Activated naive CD8-positive, alpha-beta T cell treated with anti-CD3 and anti-CD28 coated beads, Interleukin-2, amount 10 ng/mL, durations not matched to agents 7 days and 5 days (primary cell): ENCODE results near the gene KCNIP3. TPM values are rescaled to one million over a fixed set of nuclear protein-coding genes. Genes with fewer than 3 reads are reported as not detected.
"Not testable (repeated sequence)": the region's sequence is repeated elsewhere in the genome, so short reads cannot be mapped to it uniquely, and the experiment has no call there.

ENCODE experiments used
- ATAC-seq: fragments of 150-1000 bp; cut with Tn5 transposase; one replicate; pipeline ENCODE4 v1.10.0; 2021; ENCODE audit warnings: low read depth, moderate library complexity
- POLR2A ChIA-PET: fragments of 350-600 bp; sonication (Branson Sonifier 250); formaldehyde crosslinking; loops from one replicate; lab custom pipeline; 2021; ENCODE audit warnings: antibody characterized with exemption; lab: Charles Lee
- DNase-seq: peaks from one replicate; pipeline ENCODE4 v3.0.0; 2021
- H3K27ac Mint-ChIP-seq: one replicate; pipeline ENCODE4 v1.8.0; 2022; ENCODE audit warnings: mild to moderate bottlenecking, mixed read lengths
- H3K27me3 Mint-ChIP-seq: one replicate; pipeline ENCODE4 v1.8.0; 2022; ENCODE audit warnings: mild to moderate bottlenecking, moderate library complexity, mixed read lengths
- H3K36me3 Mint-ChIP-seq: one replicate; pipeline ENCODE4 v1.8.0; 2021; ENCODE audit warnings: mild to moderate bottlenecking, mixed read lengths
- H3K4me1 Mint-ChIP-seq: one replicate; pipeline ENCODE4 v1.8.0; 2021; ENCODE audit warnings: mixed read lengths
- H3K4me3 Mint-ChIP-seq: one replicate; pipeline ENCODE4 v1.8.0; 2022; ENCODE audit warnings: mild to moderate bottlenecking, moderate library complexity, mixed read lengths
- H3K9me3 Mint-ChIP-seq: one replicate; pipeline ENCODE4 v1.8.0; 2021; ENCODE audit warnings: mixed read lengths
- total RNA-seq, 2 experiments: library from RNA; stranded (reverse); gene quantifications; one replicate each; pipeline ENCODE4 v1.2.3, GENCODE V29; 2021

Gene KCNIP3
- total RNA-seq = not detected

DNA sequence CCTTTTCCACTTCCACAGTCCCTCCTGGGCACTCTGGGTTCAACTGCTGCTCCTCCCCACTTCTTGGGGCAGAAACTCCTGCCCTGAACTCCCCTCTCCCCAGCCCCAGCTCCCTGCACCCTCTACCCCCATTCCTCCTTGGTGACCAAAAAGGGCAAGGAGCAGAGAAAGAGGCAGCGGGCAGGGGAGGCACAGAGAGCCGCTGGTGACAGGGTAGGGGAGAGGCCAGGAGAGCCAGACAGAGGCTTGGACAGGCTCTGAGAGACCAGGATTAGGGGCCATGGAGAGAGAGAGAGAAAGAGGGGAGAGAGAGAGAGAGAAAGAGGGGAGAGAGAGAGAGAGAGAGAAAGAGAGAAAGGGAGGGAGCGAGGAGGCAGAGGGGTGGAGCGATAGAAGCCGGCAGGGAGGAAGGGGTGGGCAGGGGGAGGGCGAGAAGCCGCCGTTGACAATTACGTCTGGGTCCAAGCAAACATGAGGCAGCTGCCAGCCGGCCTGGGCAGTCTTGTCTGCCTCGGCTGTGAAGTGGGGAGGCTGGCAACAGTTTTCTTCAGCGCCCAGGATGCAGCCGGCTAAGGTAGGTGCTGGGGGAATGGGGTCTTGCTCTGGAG, at the start of gene KCNIP3:
KCNIP3 (plus strand) TSS at position 468 of the 608 bp plus-strand sequence; CDS start at position 560, 92 bp downstream.
- no peaks in the 10 kb centered on the region for H3K9me3 Mint-ChIP-seq
- ATAC-seq (no peak), DNase-seq (no peak)
- peaks cover 2% of the 10 kb centered on the region for H3K27me3 Mint-ChIP-seq
- H3K27ac Mint-ChIP-seq = no peak within 1 kb of the TSS
- no peaks in the 10 kb centered on the region for H3K36me3 Mint-ChIP-seq
- no peaks in the 10 kb centered on the region for H3K4me1 Mint-ChIP-seq
- H3K4me3 Mint-ChIP-seq = no peak within 1 kb of the TSS
- POLR2A ChIA-PET = no interaction called here

DNA sequence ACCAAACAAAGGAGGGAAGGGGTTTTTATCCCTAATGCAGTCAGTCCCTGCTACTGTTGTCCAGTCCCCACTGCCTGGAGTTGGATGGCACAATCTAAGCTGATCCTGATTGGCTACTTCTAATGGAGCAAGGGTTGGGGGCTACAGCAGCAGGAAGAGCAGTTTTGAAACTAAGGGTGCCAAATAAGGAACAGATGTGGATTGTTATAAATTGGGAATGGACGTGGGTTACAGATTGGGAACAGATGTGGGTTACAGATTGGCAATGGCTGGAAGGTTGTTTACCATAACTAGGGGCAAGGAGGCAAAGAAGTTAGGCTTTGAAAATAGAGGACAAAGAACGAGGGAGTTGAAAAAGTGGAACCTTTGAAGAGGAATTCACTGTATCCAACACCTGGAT, 38.9 kb upstream of the KCNIP3 start:
- H3K4me1 Mint-ChIP-seq = no peaks in the 10 kb centered on the region
- DNase-seq (no peak), ATAC-seq (no peak)
- POLR2A ChIA-PET = no interaction called here
- H3K27me3 Mint-ChIP-seq = peaks cover 4% of the 10 kb centered on the region
- peaks cover 6% of the 10 kb centered on the region for H3K9me3 Mint-ChIP-seq
- H3K4me3 Mint-ChIP-seq = no peak overlapping the region
- H3K27ac Mint-ChIP-seq = no peak overlapping the region
- H3K36me3 Mint-ChIP-seq = no peaks in the 10 kb centered on the region

DNA sequence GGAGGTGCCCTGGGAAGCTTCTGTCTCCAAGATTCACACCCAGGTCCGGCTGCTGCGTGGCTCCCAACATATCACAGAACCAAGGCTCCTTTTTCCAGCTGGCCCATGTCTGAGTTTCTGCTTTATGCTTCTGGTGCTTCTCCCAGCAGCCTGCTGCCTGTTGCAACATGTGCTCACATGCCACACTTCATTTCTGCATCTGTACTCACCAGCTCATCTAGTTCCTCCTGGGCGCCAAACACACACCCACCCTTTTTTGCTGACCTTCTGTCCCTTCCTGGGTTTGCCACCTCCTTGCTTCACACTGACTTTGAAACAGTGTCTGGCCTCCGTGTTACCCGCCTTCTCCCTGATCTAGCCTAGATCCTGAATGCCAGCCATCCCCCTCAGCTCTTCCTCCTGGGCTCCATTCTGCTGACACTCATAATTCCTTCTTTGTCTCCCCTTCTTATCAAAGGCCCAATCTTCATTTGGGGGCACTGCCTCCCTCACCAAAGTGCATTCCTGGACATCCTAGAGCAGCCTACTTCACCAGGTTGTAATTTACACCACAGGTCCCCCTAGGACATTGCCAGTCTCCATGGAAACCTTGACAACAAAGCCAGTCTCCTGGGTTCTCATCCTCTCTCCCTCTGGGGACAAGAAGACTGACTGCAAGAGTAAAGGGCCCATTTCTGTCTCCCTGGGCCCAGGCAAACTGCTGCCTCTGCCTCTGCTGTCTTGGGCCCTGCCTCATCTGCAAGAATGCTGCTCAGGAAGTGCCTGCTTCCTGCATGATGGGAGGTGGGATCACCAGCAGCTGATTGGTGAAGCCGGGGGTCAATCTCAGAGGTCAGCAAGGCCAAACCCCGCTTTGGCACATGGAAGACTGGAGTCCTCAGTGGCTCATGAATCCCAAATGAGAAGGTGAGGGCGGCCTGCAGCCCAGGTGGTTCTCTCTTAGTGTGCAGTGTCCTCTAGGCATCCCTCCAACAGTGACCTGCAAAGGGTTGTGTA, 36.8 kb upstream of the KCNIP3 start:
- Mint-ChIP-seq H3K27ac (no peak overlapping the region), H3K9me3 (peaks cover 5% of the 10 kb centered on the region), H3K4me3 (no peak overlapping the region), H3K4me1 (no peaks in the 10 kb centered on the region), H3K27me3 (peaks cover 4% of the 10 kb centered on the region), H3K36me3 (no peaks in the 10 kb centered on the region)
- DNase-seq (no peak), ATAC-seq (no peak)
- POLR2A ChIA-PET = no interaction called here

DNA sequence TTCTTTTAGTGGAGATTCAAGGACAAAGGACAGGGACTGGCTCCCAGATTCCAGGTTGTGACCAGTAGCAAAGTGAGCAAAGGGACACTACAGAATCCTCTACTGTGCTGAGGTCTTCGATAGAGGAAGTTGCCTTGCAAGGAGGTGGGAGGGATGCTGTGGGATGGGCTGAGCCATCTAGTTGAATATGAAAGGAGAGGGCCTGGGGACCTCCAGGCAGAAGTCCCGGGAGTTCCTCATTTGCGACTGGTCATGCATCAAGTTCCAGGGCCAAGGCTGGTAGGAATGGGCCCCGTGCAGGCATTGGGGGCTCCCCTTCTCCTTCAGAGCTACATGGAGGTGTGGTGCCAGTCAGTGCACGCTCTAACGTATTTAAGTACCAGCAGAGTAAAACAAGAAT, 35.5 kb upstream of the KCNIP3 start:
- Mint-ChIP-seq H3K4me3 (no peak overlapping the region), H3K4me1 (no peaks in the 10 kb centered on the region), H3K36me3 (no peaks in the 10 kb centered on the region), H3K27me3 (peaks cover 6% of the 10 kb centered on the region), H3K9me3 (no peaks in the 10 kb centered on the region), H3K27ac (no peak overlapping the region)
- DNase-seq = no peak
- ATAC-seq = no peak
- POLR2A ChIA-PET = no interaction called here

DNA sequence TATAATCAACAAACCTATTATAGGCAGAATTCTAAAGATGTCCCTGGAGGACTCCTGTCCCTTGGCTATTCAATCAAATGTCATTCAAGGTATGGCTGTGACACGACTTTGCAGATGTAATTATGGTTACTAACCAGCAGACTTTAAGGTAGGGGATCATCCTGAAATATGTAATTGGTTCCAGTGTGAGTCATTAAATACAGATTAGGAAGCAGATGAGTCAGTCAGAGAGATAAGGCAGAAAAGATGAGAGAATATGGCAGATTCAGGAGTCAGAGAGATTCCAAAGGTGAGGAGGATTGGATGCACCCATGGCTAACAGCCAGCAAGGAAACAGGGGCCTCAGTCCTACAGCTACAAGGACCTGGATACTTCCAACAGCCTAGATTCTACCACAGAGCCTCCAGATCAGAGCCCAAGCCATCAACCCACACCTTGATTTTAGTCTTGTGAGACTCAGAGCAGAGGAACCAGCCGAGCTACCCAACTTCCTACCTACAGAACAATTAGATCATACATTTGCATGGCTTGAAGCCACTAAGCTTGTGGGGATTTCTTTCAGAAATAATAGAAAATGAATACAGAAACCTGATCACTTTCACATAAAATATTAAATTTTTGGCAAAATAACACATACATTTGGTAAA, 34.1 kb upstream of the KCNIP3 start:
- POLR2A ChIA-PET = no interaction called here
- DNase-seq (no peak), ATAC-seq (no peak)
- no peaks in the 10 kb centered on the region for H3K4me1 Mint-ChIP-seq
- H3K27ac Mint-ChIP-seq = no peak overlapping the region
- H3K4me3 Mint-ChIP-seq = no peak overlapping the region
- H3K36me3 Mint-ChIP-seq = no peaks in the 10 kb centered on the region
- H3K9me3 Mint-ChIP-seq = no peaks in the 10 kb centered on the region
- H3K27me3 Mint-ChIP-seq = peaks cover 10% of the 10 kb centered on the region

DNA sequence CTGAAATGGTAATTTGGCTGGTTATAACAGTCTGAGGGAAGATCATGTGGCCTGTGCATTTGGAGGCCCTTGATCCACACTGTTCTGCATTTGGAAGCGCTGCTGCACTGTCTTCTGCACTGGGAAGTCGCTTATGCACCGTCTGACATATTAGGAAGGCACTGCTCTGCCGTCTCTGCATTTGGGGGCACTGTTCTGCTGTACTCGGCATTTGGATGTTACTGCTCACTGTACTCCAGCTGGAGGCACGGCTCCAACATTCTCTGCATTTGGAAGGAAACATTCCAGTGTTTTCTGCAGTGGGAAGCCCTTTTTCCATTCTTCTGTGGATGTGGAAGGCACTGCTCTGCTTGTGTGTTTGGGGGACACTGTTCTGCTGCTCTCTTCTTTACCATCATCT, 32.5 kb upstream of the KCNIP3 start:
- POLR2A ChIA-PET = no interaction called here
- no peak for ATAC-seq
- H3K27me3 Mint-ChIP-seq = peaks cover 10% of the 10 kb centered on the region
- no peaks in the 10 kb centered on the region for H3K36me3 Mint-ChIP-seq
- no peak overlapping the region for H3K27ac Mint-ChIP-seq
- DNase-seq = no peak
- H3K4me1 Mint-ChIP-seq = no peaks in the 10 kb centered on the region
- H3K9me3 Mint-ChIP-seq = no peaks in the 10 kb centered on the region
- H3K4me3 Mint-ChIP-seq = no peak overlapping the region

DNA sequence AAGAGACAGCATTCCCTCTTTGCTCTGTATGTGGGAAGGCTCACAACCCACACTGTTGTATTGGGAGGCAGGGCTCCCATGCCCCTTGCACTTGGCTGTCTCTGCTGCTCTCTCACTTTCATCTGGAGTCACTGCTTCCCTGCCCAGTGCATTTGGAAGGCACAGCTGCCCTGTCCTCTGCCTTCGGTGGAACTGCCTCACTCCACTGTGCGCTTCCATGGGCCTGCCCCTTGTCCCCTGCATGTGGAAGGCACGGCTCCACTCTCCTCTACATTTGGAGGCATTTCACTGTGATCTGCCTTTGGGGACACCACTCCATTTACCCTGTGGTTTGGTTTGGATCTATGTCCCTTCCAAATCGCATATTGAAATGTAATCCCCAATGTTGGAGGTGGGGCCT, 32.0 kb upstream of the KCNIP3 start:
- Mint-ChIP-seq H3K36me3 (no peaks in the 10 kb centered on the region), H3K27ac (no peak overlapping the region), H3K4me3 (no peak overlapping the region), H3K4me1 (no peaks in the 10 kb centered on the region), H3K9me3 (no peaks in the 10 kb centered on the region), H3K27me3 (peaks cover 10% of the 10 kb centered on the region)
- POLR2A ChIA-PET = no interaction called here
- ATAC-seq (no peak), DNase-seq (no peak)

DNA sequence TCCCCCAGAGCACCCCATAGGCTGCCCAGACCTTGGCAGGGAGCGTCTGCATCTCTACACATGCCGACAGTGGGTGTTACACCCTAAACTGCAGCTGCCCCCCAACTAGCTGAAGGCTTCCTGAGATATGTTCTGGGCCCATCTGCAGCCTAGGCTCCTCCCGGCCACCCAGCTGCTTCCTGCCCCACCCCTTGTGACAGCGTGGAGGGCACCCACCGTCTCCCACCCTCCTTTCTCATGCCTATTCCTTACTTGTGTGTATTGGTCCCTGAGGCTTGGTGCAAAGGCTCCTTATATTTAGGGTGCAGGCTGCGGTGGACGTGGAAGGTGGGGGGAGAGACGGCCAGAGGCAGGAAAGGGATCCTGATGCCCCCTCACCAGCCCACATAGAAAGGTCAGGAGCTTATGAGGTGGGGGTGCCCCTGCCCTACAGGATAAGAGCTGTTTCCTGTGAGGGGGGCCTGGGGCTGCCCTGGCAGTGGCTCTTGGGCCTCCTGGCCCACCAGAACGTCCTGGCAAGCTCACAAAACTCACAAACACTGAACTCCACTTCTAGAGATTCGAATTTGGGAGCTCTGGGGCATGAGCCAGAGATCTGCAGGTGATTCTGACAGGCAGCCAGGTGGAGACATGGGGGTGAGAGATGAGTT, 30.2 kb upstream of the KCNIP3 start:
- ATAC-seq (no peak), DNase-seq (no peak)
- Mint-ChIP-seq H3K4me1 (no peaks in the 10 kb centered on the region), H3K27ac (no peak overlapping the region), H3K36me3 (no peaks in the 10 kb centered on the region), H3K27me3 (peaks cover 10% of the 10 kb centered on the region), H3K9me3 (no peaks in the 10 kb centered on the region), H3K4me3 (no peak overlapping the region)
- POLR2A ChIA-PET = no interaction called here

DNA sequence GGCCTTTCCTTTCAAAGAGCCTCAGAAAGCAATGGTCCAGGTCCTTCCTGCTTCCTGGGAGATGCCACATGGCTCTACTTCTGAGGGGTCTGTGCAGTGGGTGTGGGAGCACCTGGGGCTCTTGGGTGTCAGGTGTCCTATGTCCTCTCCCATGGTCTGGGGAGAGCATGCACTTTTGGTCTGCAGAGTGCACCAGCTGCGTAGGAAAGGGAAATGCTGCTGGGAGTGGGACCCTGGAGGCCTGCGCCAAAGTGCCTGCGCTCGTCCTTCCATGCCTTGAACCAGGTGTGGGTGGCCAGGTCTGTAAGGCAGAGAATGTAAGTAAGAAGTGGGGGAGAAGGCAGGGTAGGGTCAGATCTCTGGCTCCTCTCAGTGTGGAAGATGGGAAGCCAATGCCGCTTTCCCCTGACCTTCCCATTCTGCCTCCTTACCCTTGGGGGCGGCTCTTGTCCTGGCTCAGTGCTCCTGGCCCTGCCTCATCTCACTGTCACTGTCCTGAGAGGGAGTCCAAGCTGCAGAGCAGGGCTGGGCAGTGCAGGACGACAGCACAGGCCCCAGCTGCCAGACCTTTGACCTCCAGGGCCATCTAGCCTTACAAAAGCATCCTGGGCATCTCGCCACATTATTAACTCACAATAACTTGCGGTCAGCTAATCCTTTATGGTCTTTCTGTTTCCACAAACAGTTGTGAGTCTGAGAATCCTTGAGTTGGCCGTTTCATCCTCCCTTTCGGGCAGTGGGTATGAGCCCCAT, 29.5 kb upstream of the KCNIP3 start:
- DNase-seq (no peak), ATAC-seq (no peak)
- POLR2A ChIA-PET = no interaction called here
- peaks cover 10% of the 10 kb centered on the region for H3K27me3 Mint-ChIP-seq
- H3K4me1 Mint-ChIP-seq = no peaks in the 10 kb centered on the region
- H3K36me3 Mint-ChIP-seq = no peaks in the 10 kb centered on the region
- no peak overlapping the region for H3K4me3 Mint-ChIP-seq
- no peaks in the 10 kb centered on the region for H3K9me3 Mint-ChIP-seq
- no peak overlapping the region for H3K27ac Mint-ChIP-seq

DNA sequence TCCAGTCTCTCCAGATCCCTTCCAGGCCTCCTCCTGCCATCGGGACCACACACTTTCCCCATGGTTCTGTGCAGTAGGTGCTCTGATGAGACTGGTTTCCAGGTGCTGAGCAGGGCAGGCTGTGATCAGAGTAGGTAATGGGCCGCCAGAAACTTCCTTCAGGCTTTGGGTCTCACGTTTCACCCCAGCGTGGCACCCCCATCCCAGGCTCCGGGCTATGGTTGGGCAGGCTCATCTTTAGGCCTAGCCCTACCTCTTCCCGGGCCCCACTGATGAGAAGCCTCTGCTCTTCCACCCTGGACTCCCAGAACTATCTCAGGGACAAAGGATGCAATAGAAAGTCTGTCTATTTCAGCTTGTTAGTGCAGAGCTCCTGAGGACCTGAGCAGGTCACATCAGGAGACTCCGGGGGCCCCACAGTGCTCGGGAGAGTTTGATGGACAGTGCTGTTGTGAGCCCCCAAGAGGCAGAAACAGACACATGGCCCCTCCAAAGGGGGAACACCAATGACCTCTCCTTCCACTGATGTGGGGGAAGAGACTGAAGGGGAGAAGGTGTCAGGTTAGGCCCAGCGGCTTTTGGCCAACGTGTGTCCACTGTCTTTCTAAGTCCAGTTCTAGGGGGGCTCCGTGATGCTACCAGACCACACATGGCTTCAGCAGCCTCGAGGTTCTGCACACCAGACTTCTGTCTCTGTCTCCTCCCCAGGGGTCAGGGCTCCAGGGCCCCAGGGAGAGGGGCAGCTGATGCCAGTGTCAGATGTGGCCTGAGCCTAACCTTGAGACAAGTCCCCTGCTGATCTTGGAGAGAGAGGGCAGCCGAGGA, 28.7 kb upstream of the KCNIP3 start:
- Mint-ChIP-seq H3K36me3 (no peaks in the 10 kb centered on the region), H3K9me3 (no peaks in the 10 kb centered on the region), H3K27ac (no peak overlapping the region), H3K4me3 (no peak overlapping the region), H3K4me1 (no peaks in the 10 kb centered on the region), H3K27me3 (peaks cover 9% of the 10 kb centered on the region)
- ATAC-seq (no peak), DNase-seq (no peak)
- POLR2A ChIA-PET = no interaction called here

DNA sequence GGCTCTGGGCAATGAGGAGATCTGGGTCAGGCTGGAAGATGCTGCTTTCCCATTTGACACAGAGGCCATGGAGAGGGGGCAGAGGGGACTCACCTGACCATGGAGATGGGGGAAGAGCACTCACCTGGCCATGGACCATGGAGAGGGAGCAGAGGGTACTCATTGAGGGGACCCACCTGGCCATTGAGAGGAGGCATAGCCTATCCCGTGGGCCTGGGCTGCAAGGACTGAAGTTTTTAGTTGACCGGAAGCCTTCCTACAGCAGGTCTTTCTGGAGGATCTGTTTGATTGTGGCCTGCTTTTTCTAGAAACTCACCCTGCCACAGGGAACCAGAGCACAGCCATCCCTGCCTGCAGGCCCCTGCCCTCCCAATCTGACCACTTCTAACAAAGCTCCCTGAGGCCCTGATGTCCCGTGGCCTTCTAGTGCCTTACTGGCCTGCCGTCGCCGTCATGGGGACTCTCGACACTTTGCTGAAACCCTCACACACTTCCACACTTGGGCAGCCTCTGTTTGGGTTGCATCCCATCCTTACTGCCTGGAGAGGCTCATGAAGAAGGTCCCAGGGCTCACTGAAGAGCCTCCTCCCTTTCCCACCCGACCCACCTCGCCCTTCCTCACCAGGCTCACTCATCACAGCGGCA, 28.0 kb upstream of the KCNIP3 start:
- no peak for ATAC-seq
- no peaks in the 10 kb centered on the region for H3K9me3 Mint-ChIP-seq

DNA sequence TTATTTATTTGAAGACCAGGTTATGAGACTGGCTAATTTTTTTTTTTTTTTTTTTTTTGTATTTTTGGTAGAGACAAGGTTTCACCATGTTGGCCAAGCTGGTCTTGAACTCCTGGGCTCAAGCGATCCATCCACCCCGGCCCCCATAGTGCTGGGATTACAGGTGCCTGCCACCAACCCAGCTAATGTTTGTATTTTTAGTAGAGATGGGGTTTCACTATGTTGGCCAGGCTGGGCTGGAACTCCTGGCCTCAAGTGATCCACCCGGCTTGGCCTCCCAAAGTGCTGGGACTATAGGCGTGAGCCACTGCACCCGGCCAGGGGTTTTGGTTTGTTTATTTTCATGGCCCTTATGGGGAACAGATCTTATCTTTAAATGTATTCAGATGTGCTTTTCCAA, 27.4 kb upstream of the KCNIP3 start:
- POLR2A ChIA-PET, H3K27me3 Mint-ChIP-seq, DNase-seq, H3K4me1 Mint-ChIP-seq, H3K4me3 Mint-ChIP-seq, H3K36me3 Mint-ChIP-seq, H3K27ac Mint-ChIP-seq, H3K9me3 Mint-ChIP-seq, ATAC-seq: not testable (repeated sequence)

More for the DNA sequence above, 28.0 kb upstream of the KCNIP3 start:
- peaks cover 9% of the 10 kb centered on the region for H3K27me3 Mint-ChIP-seq
- no peak overlapping the region for H3K27ac Mint-ChIP-seq
- no peaks in the 10 kb centered on the region for H3K4me1 Mint-ChIP-seq
- H3K36me3 Mint-ChIP-seq = no peaks in the 10 kb centered on the region
- no peak overlapping the region for H3K4me3 Mint-ChIP-seq
- POLR2A ChIA-PET = no interaction called here
- no peak for DNase-seq
